ENCODE results near the gene PDGFC. TPM values are rescaled to one million over a fixed set of nuclear protein-coding genes. Genes with fewer than 3 reads are reported as not detected.

Gene PDGFC
- total RNA-seq, 1 donor, result 145 TPM

DNA sequence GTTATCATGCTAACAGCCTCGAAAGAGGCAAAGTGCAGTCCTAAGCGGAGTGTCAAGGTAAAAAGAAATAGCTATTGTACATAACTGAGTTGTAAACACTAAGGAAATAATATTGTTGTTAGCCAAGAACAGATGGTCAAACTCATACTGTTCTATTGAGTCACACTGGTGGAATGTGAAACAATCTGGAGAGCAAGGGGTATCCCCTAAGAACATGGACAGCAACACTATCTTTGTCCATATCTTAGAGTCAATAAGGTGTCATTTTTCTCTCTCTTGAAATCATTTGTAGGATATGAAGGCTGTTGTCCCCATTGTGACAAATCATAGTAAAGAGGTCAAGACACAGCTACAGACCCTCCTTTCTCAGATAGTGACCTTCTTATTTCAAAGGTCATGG, 4.5 kb upstream of the PDGFC start:
- TF ChIP-seq, protein P1, sequence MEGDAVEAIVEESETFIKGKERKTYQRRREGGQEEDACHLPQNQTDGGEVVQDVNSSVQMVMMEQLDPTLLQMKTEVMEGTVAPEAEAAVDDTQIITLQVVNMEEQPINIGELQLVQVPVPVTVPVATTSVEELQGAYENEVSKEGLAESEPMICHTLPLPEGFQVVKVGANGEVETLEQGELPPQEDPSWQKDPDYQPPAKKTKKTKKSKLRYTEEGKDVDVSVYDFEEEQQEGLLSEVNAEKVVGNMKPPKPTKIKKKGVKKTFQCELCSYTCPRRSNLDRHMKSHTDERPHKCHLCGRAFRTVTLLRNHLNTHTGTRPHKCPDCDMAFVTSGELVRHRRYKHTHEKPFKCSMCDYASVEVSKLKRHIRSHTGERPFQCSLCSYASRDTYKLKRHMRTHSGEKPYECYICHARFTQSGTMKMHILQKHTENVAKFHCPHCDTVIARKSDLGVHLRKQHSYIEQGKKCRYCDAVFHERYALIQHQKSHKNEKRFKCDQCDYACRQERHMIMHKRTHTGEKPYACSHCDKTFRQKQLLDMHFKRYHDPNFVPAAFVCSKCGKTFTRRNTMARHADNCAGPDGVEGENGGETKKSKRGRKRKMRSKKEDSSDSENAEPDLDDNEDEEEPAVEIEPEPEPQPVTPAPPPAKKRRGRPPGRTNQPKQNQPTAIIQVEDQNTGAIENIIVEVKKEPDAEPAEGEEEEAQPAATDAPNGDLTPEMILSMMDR (IDR thresholded peaks at IDR 0.05; ENCODE audit: extremely low read depth, low read depth, low read length), result no peak
- no peaks in the 10 kb centered on the region for H3K36me3 ChIP-seq (ENCODE audit: insufficient read depth, low read length)
- no peaks in the 10 kb centered on the region for H4K20me1 ChIP-seq (ENCODE audit: insufficient read depth, low read length)
- H2AFZ ChIP-seq (ENCODE audit: low read length), result no peak overlapping the region
- peak overlapping the region; percentile 30 for H3K27ac ChIP-seq (ENCODE audit: low read depth, low read length)
- DNase-seq (ENCODE audit: insufficient read length, low spot score, missing footprints), result peak; percentile 74
- no peaks in the 10 kb centered on the region for H3K79me2 ChIP-seq (ENCODE audit: insufficient read depth, low read length)
- H3K9me3 ChIP-seq (ENCODE audit: low read depth, low read length), result no peaks in the 10 kb centered on the region
- peak overlapping the region; percentile 31 for H3K4me2 ChIP-seq (ENCODE audit: insufficient read depth, low read length)
- H3K27me3 ChIP-seq (ENCODE audit: insufficient read depth, low read length), result no peaks in the 10 kb centered on the region
- peaks cover 60% of the 10 kb centered on the region for H3K4me1 ChIP-seq (ENCODE audit: insufficient read depth, low read length)
- H3K4me3 ChIP-seq (ENCODE audit: insufficient read depth, low read length), result no peak overlapping the region

DNA sequence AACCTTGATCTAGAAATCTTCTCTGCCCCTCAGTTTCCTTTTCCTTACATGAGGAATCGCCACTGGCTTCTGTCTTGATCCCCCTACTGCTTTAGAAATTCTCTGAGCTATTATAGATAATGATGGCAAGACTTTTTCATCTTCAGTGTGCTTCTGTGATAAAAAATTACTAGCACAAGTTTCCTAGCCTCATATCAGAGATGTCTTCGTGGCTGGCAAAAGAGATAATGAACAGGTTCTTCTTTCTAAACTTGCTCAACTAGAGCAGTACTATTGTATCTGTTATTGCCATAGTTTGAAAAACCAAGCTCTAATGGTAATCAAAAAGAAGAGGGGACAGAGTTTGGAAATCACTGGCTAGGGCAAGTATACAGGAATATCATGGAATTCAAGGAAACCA, 4.1 kb upstream of the PDGFC start:
- peaks cover 4% of the 10 kb centered on the region for H3K79me2 ChIP-seq (ENCODE audit: insufficient read depth, low read length)
- no peaks in the 10 kb centered on the region for H4K20me1 ChIP-seq (ENCODE audit: insufficient read depth, low read length)
- H3K9me3 ChIP-seq (ENCODE audit: low read depth, low read length), result no peaks in the 10 kb centered on the region
- H2AFZ ChIP-seq (ENCODE audit: low read length), result no peak overlapping the region
- no peak for DNase-seq (ENCODE audit: insufficient read length, low spot score, missing footprints)
- peaks cover 60% of the 10 kb centered on the region for H3K4me1 ChIP-seq (ENCODE audit: insufficient read depth, low read length)
- no peaks in the 10 kb centered on the region for H3K27me3 ChIP-seq (ENCODE audit: insufficient read depth, low read length)
- H3K4me3 ChIP-seq (ENCODE audit: insufficient read depth, low read length), result no peak overlapping the region
- H3K4me2 ChIP-seq (ENCODE audit: insufficient read depth, low read length), result peak overlapping the region; percentile 31
- H3K36me3 ChIP-seq (ENCODE audit: insufficient read depth, low read length), result no peaks in the 10 kb centered on the region
- TF ChIP-seq, protein P1 (IDR thresholded peaks at IDR 0.05; ENCODE audit: extremely low read depth, low read depth, low read length), result no peak
- H3K27ac ChIP-seq (ENCODE audit: low read depth, low read length), result peak overlapping the region; percentile 30

DNA sequence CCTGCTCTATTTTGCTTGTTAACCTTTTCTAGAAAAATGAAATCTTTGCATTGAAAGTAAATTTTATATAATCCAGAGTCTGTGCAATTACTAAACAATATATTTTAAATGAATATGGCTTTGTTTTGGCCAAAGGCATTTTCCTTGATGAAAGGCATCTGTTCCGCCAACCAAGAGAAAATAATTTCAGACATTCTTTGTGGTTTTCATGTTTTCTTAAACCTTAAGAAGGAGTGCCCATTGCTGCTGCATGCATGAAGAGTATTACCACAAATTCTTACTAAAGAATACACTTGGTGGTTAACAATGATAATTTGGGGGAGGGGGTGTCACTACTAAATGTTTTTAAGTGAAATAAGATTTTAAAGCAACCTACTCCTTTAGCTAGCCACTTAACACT, 2.7 kb upstream of the PDGFC start:
- peaks cover 18% of the 10 kb centered on the region for H3K79me2 ChIP-seq (ENCODE audit: insufficient read depth, low read length)
- peak; percentile 73 for DNase-seq (ENCODE audit: insufficient read length, low spot score, missing footprints)
- H3K36me3 ChIP-seq (ENCODE audit: insufficient read depth, low read length), result no peaks in the 10 kb centered on the region
- H3K4me2 ChIP-seq (ENCODE audit: insufficient read depth, low read length), result peak overlapping the region; percentile 51
- no peak overlapping the region for H3K4me3 ChIP-seq (ENCODE audit: insufficient read depth, low read length)
- H3K27me3 ChIP-seq (ENCODE audit: insufficient read depth, low read length), result no peaks in the 10 kb centered on the region
- no peaks in the 10 kb centered on the region for H3K9me3 ChIP-seq (ENCODE audit: low read depth, low read length)
- H3K27ac ChIP-seq (ENCODE audit: low read depth, low read length), result no peak overlapping the region
- H3K4me1 ChIP-seq (ENCODE audit: insufficient read depth, low read length), result peaks cover 60% of the 10 kb centered on the region
- no peak overlapping the region for H2AFZ ChIP-seq (ENCODE audit: low read length)
- H4K20me1 ChIP-seq (ENCODE audit: insufficient read depth, low read length), result no peaks in the 10 kb centered on the region
- TF ChIP-seq, protein P1 (IDR thresholded peaks at IDR 0.05; ENCODE audit: extremely low read depth, low read depth, low read length), result no peak

DNA sequence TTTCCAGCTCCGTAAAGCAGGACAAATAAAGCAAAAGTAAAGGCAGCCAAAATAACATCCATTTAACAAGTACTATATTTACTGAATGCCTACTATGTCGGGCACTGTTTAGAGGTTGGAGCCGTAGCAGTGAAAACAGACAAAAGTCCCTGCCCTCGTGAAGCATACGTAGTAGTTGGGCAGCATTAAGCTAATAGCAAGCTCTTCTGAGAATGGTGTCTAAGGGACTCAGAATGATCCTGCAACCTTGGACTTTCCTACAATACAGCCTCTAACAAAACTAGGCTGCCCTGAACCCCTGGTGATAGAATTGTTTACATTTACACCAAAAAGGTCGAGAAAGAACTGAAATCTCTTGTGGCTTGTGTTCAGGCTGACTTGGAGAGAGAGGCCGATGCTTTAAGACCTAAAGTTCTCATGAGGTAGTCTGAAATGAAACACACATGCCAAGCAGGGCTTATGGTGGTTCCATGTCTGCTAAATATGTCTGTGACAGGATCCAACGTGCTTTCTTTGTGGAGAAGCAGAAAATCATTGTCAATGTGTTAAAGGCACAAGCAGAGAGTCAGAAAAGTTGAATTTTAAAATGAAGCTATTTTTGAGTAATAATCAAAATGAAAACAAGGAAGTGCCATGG, 898 bp upstream of the PDGFC start:
- Histone ChIP-seq H3K27me3 (ENCODE audit: insufficient read depth, low read length) (no peaks in the 10 kb centered on the region), H2AFZ (ENCODE audit: low read length) (peak overlapping the region; percentile 77), H3K36me3 (ENCODE audit: insufficient read depth, low read length) (no peaks in the 10 kb centered on the region), H3K4me1 (ENCODE audit: insufficient read depth, low read length) (peaks cover 70% of the 10 kb centered on the region), H3K4me2 (ENCODE audit: insufficient read depth, low read length) (peak overlapping the region; percentile 88), H3K27ac (ENCODE audit: low read depth, low read length) (peak overlapping the region; percentile 73), H4K20me1 (ENCODE audit: insufficient read depth, low read length) (peaks cover 2% of the 10 kb centered on the region), H3K9me3 (ENCODE audit: low read depth, low read length) (no peaks in the 10 kb centered on the region), H3K4me3 (ENCODE audit: insufficient read depth, low read length) (peak overlapping the region; percentile 82), H3K79me2 (ENCODE audit: insufficient read depth, low read length) (peaks cover 36% of the 10 kb centered on the region)
- peak; percentile 68 for DNase-seq (ENCODE audit: insufficient read length, low spot score, missing footprints)
- TF ChIP-seq, protein P1 (IDR thresholded peaks at IDR 0.05; ENCODE audit: extremely low read depth, low read depth, low read length), result no peak
